Chondrocyte (in vitro differentiated cells): ENCODE measurements around the gene BAIAP2. TPM values are rescaled to one million over a fixed set of nuclear protein-coding genes. Genes with fewer than 3 reads are reported as not detected.
A peak's percentile ranks its signal among the peaks of the same experiment; 100 is the strongest.

Source experiments
- DNase-seq: peaks from one replicate; pipeline ENCODE4 v3.0.0; 2021; ENCODE audit warnings: mixed read lengths, low spot score
- H3K27ac Mint-ChIP-seq: one replicate; pipeline ENCODE4 v1.8.0; 2021; ENCODE audit warnings: mild to moderate bottlenecking, moderate library complexity, mixed read lengths; ENCODE audit not compliant: unreplicated experiment
- H3K27me3 Mint-ChIP-seq: 2 replicates; pipeline ENCODE4 v1.8.0; 2021; ENCODE audit warnings: low read depth, mixed read lengths
- H3K36me3 Mint-ChIP-seq: 2 replicates; pipeline ENCODE4 v1.8.0; 2021; ENCODE audit warnings: low read depth, mixed read lengths
- H3K4me1 Mint-ChIP-seq: 2 replicates; pipeline ENCODE4 v1.8.0; 2021; ENCODE audit warnings: low read depth, mild to moderate bottlenecking, mixed read lengths
- H3K4me3 Mint-ChIP-seq: one replicate; pipeline ENCODE4 v1.8.0; 2021; ENCODE audit warnings: mild to moderate bottlenecking, moderate library complexity, mixed read lengths; ENCODE audit not compliant: unreplicated experiment
- H3K9me3 Mint-ChIP-seq: 2 replicates; pipeline ENCODE4 v1.8.0; 2021; ENCODE audit warnings: low read depth, mixed read lengths
- CTCF ChIP-seq: fragments of 200-600 bp; sonication (generic); IDR thresholded peaks from 2 replicates; pipeline ENCODE4 v1.5.0; 2021; ENCODE audit warnings: antibody characterized with exemption, mild to moderate bottlenecking, moderate library complexity
- total RNA-seq: library from RNA; stranded (reverse); gene quantifications from 3 replicates; pipeline ENCODE4 v1.2.1, GENCODE V29; 2021

Gene BAIAP2
- total RNA-seq, 1 donor from 2014 or later, result 29.5 TPM

- no peak for TF ChIP-seq CTCF
- Mint-ChIP-seq H3K9me3 (no peaks in the 10 kb centered on the region), H3K36me3 (no peaks in the 10 kb centered on the region), H3K4me1 (peaks cover 63% of the 10 kb centered on the region), H3K4me3 (peak overlapping the region; percentile 56), H3K27ac (peak overlapping the region; percentile 97), H3K27me3 (no peaks in the 10 kb centered on the region)
- no peak for DNase-seq
Measured at GRCh38 chr17:81043319-81043724, 8.4 kb downstream of the BAIAP2 start.

- DNase-seq, result no peak
- no peak for TF ChIP-seq CTCF
- peaks cover 62% of the 10 kb centered on the region for H3K4me1 Mint-ChIP-seq
- H3K27me3 Mint-ChIP-seq, result no peaks in the 10 kb centered on the region
- peak overlapping the region; percentile 97 for H3K27ac Mint-ChIP-seq
- H3K36me3 Mint-ChIP-seq, result no peaks in the 10 kb centered on the region
- peak overlapping the region; percentile 56 for H3K4me3 Mint-ChIP-seq
- H3K9me3 Mint-ChIP-seq, result no peaks in the 10 kb centered on the region
Measured at GRCh38 chr17:81043725-81044427, 8.9 kb downstream of the BAIAP2 start.

- DNase-seq, result no peak
- Mint-ChIP-seq H3K4me1 (peaks cover 63% of the 10 kb centered on the region), H3K27ac (peak overlapping the region; percentile 97), H3K9me3 (no peaks in the 10 kb centered on the region), H3K4me3 (no peak overlapping the region), H3K36me3 (no peaks in the 10 kb centered on the region), H3K27me3 (no peaks in the 10 kb centered on the region)
- no peak for TF ChIP-seq CTCF
Measured at GRCh38 chr17:81044428-81044763, 9.4 kb downstream of the BAIAP2 start.

- no peak for DNase-seq
- Mint-ChIP-seq H3K27me3 (no peaks in the 10 kb centered on the region), H3K4me1 (peaks cover 60% of the 10 kb centered on the region), H3K9me3 (no peaks in the 10 kb centered on the region), H3K4me3 (peak overlapping the region; percentile 33), H3K27ac (peak overlapping the region; percentile 97), H3K36me3 (no peaks in the 10 kb centered on the region)
- no peak for TF ChIP-seq CTCF
Measured at GRCh38 chr17:81044764-81045589, 10.0 kb downstream of the BAIAP2 start.

- H3K4me1 Mint-ChIP-seq, result peaks cover 53% of the 10 kb centered on the region
- H3K27ac Mint-ChIP-seq, result peak overlapping the region; percentile 49
- no peak for DNase-seq
- no peak overlapping the region for H3K4me3 Mint-ChIP-seq
- H3K9me3 Mint-ChIP-seq, result no peaks in the 10 kb centered on the region
- TF ChIP-seq CTCF, result no peak
- H3K27me3 Mint-ChIP-seq, result no peaks in the 10 kb centered on the region
- no peaks in the 10 kb centered on the region for H3K36me3 Mint-ChIP-seq
Measured at GRCh38 chr17:81045590-81046095, 10.7 kb downstream of the BAIAP2 start.
